Right lobe of liver (tissue), 4 donors: ENCODE data around the gene KCNN3.
"Not testable (repeated sequence)": the region's sequence is repeated elsewhere in the genome, so short reads cannot be mapped to it uniquely, and the experiment has no call there.

Experiments
- CTCF ChIP-seq, 4 donors: fragments of 200-600 bp in 3 of 4; fragments of 450-650 bp in 1 of 4; IDR thresholded peaks; one replicate each; pipeline versions ENCODE4 v1.5.1 to v1.8.0; 2016 to 2022; ENCODE audit warnings: antibody characterized with exemption in 4 of 4, mild to moderate bottlenecking in 2 of 4
- POLR2A ChIP-seq: fragments of 450-650 bp; IDR thresholded peaks from one replicate; pipeline ENCODE4 v1.6.1; 2017; ENCODE audit warnings: antibody characterized with exemption, mild to moderate bottlenecking
- donor health status: DM: no; HTN: no; CAD: no.
- donor health status: DM: no; HTN: no; CAD: no.
- donor health status: DM: no; HTN: yes; CAD: no.

- TF ChIP-seq CTCF (IDR thresholded peaks at IDR 0.05); POLR2A: not testable (repeated sequence)
Measured at GRCh38 chr1:154677844-154678243, 192.2 kb downstream of the KCNN3 start.
